HG03108 (cell line): ENCODE results near the gene SEC14L6.

ENCODE experiments used
- ATAC-seq: cut with Tn5 transposase; IDR thresholded peaks from one replicate; pipeline ENCODE4 v1.9.1; 2021; ENCODE audit warnings: moderate library complexity; ENCODE audit not compliant: unreplicated experiment

The SEC14L6 gene

GRCh38 chr22:30538280-30538679 is 8.3 kb downstream of the SEC14L6 start:
- no peak for ATAC-seq

DNA sequence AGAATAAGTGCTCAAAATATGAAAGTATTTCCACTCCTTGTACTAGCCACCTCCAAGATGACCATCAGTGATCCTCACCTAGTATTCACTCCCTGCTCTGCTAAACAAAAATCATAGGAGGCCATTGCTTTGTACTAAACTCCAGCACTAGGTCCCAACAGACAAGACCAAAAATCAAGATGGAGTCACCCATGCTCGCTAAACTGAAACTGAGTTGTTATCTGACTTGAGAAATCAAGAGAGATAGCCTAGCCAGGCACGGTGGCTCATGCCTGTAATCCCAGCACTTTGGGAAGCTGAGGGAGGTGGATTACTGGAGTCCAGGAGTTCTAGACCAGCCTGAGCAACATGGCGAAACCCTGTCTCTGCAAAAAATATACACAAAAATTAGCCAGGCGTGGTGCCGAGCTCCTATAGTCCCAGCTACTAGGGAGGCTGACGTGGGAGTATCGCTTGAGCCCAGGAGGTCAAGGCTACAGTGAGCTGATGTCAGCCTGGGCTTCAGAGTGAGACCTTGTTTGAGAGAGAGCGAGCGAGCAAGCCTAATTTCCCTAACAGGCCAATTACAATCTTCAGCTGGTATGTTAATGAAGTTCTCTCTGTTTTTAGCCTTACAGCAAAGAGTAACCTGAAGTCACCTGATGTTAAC is 9.3 kb downstream of the SEC14L6 start:
- no peak for ATAC-seq

DNA sequence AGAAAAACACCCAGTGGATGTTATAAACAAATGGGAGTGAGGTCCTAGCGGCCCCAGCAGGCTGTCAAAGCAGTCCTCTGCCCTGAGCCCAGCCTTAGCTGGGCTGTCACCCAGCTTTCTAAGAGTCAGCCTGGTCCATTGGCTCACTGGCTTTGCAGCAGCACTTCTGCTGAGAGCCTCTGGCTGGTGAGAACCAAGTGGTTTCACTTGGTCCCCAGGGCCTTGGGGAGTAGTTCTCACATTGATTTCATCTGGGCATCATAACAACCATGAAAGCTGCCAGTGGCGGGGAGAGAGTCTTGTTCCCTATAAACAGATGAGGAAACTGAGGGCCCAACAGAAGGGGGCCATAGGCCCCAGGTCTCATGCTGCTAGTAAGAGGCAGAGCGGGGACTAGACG is 11.4 kb downstream of the SEC14L6 start:
- ATAC-seq: no peak

- ATAC-seq: no peak
Measured at GRCh38 chr22:30531651-30532608, 14.6 kb downstream of the SEC14L6 start.

DNA sequence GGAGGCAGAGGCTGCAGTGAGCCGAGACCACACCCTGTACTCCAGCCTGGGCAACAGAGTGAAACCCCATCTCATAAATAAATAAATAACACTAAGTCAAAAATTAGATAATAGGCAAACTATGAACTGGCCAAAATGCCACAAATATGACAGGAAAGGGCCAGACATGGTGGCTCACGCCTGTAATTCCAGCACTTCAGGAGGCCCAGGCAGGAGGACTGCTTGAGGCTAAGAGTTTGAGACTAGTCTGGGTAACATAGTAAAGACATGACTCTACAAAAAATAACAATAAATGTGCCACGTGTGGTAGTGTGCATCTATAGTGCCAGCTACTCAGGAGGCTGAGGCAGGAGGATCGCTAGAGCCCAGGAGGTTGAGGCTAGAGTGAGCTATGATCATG is 19.9 kb downstream of the SEC14L6 start:
- ATAC-seq: no peak

GRCh38 chr22:30523646-30524489 is 22.7 kb downstream of the SEC14L6 start:
- ATAC-seq: no peak

DNA sequence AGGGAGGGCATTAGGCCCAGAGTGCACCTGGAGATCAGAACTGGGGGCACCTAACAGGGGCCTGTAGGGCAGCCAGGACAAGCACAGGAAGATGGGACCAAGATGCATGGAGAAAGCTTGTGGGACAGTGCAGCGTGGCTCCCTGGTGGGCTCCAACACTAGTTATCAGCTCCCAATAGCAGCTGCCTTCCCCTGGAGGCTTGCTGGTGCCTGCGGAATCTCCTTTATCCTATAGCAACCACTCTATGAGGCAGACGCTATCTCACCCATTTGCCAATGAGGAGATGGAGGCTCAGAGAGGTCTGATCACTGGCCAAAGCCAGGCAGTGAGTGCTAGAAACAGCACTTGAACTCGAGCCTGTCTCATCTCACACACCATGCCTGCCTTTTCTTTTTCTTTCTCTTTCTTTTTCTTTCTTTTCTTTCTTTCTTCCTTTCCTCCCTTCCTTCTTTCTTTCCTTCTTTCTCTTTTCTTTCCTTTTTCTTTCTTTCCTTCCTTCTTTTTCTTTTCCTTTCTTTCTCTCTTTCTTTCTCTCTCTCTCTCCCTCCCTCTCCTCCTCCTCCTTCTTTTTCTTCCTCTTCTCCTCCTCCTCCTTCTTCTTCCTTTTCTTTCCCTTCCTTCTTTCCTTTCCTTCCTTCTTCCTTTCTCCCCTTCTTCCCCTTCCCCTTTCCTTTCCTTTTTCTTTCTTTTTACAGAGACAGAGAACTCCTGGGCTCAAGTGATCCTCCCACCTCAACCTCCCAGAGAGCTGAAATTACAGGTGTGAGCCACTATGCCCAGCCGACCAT is 25.0 kb downstream of the SEC14L6 start:
- no peak for ATAC-seq

DNA sequence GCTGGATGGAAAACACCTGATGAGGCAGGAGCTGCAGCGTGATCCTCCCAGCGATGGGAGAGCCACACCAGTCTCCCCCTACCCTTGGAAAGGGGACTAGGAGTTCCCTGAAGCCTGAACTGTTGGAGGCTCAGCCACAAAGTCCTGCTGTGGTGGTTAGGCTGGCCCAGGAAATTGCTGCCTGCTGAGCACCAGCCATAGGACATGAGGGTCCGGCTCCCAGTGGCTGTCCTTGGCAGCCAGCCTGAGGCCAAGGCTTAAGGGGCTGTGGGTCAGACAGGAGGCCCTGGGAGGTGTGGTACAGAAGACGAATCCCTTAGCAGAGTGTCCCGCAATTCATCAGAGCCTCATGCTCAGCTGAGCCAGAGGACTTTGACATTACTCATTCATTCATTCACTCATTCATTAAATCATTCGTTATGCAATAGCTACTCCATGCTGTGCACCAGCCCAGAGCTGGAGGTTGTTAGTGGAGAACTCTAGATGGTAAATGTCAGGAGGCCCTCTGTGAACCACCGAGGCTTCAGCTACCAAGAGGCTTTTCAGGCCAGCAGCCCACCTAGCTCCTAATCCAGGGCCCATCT is 26.6 kb downstream of the SEC14L6 start:
- ATAC-seq: no peak

DNA sequence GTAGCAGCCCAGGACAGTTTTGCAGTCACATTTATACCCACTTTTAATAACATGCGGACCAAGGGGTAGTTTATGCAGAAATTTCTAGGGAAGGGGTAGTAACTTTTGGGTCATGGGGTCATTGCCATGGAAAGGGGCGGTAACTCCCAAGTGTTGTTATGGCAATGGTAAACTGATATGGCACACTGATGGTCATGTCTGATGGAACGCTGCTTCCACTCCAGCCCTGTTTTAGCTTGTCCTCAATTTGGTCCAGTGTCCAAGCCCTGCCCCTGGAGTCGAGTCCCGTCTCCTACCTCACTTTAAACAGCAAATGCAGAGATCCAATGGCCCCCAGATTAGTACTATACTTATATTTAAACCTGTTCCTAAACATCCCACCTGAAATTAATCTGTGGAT is 29.8 kb downstream of the SEC14L6 start:
- no peak for ATAC-seq

DNA sequence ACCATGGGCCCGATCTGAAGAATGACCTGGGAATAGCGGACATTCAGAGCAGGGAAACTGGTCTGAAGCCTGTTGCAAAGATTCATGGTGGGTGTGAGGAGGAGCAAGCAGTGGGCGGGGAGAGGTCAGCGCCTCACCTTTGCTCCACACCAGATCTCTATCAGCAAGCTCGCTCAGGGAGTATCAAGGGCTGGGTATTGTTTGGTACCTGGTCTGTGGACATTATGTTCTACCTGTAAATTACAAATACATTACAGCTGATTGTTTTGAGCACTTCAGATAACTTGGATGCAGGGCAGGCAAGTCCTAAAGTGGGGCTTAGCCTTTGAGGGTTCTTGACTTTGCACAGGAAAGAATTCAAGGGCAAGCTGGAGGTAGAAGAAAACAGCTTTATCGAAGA is 30.3 kb downstream of the SEC14L6 start:
- ATAC-seq: no peak

GRCh38 chr22:30514252-30514651 is 32.3 kb downstream of the SEC14L6 start:
- ATAC-seq: no peak

DNA sequence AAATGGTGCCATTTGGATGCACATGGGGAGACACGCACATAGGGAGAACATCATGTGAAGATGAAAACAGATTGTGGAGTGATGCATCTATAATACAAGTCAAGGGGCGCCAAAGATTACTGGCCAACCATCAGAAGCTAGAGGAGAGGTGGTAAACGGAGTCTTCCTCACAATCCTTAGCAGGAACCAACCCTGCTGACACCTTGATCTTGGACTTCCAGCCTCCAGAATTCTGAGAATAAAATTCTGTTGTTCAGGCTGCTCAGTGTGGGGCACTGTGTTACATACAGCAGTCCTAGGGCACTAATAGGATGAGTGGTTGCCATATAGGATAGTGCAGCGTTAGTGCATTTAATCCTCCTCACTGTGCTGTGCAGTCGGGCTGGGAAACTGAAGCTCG is 33.1 kb downstream of the SEC14L6 start:
- no peak for ATAC-seq

- no peak for ATAC-seq
Measured at GRCh38 chr22:30511911-30512310, 34.6 kb downstream of the SEC14L6 start.

GRCh38 chr22:30511109-30511508 is 35.4 kb downstream of the SEC14L6 start:
- no peak for ATAC-seq

- no peak for ATAC-seq
Measured at GRCh38 chr22:30508216-30508615, 38.3 kb downstream of the SEC14L6 start.

GRCh38 chr22:30507670-30508069 is 38.9 kb downstream of the SEC14L6 start:
- no peak for ATAC-seq

- no peak for ATAC-seq
Measured at GRCh38 chr22:30506507-30506968, 40.0 kb downstream of the SEC14L6 start.

- no peak for ATAC-seq
Measured at GRCh38 chr22:30503551-30503950, 43.0 kb downstream of the SEC14L6 start.

DNA sequence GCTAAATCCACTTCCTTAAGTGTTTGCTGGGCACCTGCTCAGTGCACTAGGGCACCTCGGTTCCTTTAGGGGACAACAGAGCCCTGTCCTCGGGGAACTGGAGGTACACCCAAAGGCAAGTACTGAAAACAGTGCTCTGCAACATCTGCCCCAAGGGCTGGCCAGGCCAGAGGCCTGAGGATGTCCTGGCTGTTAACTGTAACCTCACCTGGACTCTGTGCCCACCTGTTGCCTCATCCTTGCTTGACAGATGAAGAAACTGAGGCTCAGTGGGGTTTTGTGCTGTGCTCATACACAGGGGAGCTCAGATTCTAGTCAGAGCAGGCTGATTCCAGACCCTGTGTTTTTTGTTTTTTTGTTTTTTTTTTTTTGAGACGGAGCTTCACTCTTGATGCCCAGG is 43.6 kb downstream of the SEC14L6 start:
- no peak for ATAC-seq

DNA sequence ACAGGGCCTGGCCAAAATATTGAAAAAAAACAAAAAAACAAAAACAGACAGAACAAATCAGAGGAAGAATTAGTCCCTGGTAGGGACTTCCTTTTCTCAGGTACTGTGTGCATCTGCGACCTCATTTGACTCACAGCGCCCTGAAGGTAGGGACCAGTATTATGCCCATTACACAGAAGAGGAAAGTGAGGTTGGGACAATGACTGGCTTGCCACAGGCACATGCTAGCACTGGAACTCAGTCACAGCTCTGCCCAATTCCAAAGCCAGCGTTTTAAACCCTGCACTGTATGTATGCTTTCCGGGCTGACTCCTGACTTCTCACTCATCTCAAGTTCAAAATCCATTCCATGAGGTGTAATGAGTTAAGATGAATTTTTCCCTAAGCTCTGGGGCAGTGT is 44.4 kb downstream of the SEC14L6 start:
- ATAC-seq: no peak
